CD4-positive, alpha-beta T cell treated with Interleukin-17A for 4 hours (primary cell): ENCODE data around the gene IRAK4.
A peak's percentile ranks its signal among the peaks of the same experiment; 100 is the strongest.
"Not testable (repeated sequence)": the region's sequence is repeated elsewhere in the genome, so short reads cannot be mapped to it uniquely, and the experiment has no call there.

Experiments used
- DNase-seq: peaks from one replicate; pipeline ENCODE4 v3.0.0-alpha.2; 2020; ENCODE audit warnings: mixed read lengths

IRAK4 gene

GRCh38 chr12:43758728-43759563, at the start of gene IRAK4, which contains the start of gene PUS7L:
IRAK4 (plus strand) TSS chr12:43758951; CDS start chr12:43768112, 9,161 bp downstream.
PUS7L (minus strand) TSS chr12:43758790; CDS start chr12:43755245, 3,545 bp downstream.
- DNase-seq = peak; percentile 95

GRCh38 chr12:43711348-43711747, 47.4 kb upstream of the IRAK4 start:
- no peak for DNase-seq

- DNase-seq = no peak
These were observed 36.1 kb upstream of the IRAK4 start for GRCh38 chr12:43722621-43723020.

- no peak for DNase-seq
These were observed 35.6 kb upstream of the IRAK4 start for GRCh38 chr12:43723134-43723533.

- no peak for DNase-seq
These were observed 30.6 kb upstream of the IRAK4 start for GRCh38 chr12:43728117-43728516.

- DNase-seq = no peak
These were observed 30.1 kb upstream of the IRAK4 start for GRCh38 chr12:43728698-43729097.

- no peak for DNase-seq
These were observed 28.5 kb upstream of the IRAK4 start for GRCh38 chr12:43730283-43730682.

GRCh38 chr12:43733687-43734086, 25.1 kb upstream of the IRAK4 start:
- DNase-seq = no peak

GRCh38 chr12:43736927-43737440, 21.8 kb upstream of the IRAK4 start:
- DNase-seq = no peak

GRCh38 chr12:43737646-43738045, 21.1 kb upstream of the IRAK4 start:
- no peak for DNase-seq

- DNase-seq = no peak
These were observed 18.1 kb upstream of the IRAK4 start for GRCh38 chr12:43740511-43741100.

- no peak for DNase-seq
These were observed 16.6 kb upstream of the IRAK4 start for GRCh38 chr12:43742106-43742505.

- DNase-seq = no peak
These were observed 13.9 kb upstream of the IRAK4 start for GRCh38 chr12:43744826-43745225.

- DNase-seq = no peak
These were observed 9.7 kb upstream of the IRAK4 start for GRCh38 chr12:43749016-43749415.

GRCh38 chr12:43750814-43751213, 7.9 kb upstream of the IRAK4 start:
- no peak for DNase-seq

GRCh38 chr12:43751360-43751759, 7.4 kb upstream of the IRAK4 start:
- not testable (repeated sequence) for DNase-seq

GRCh38 chr12:43754015-43754414, 4.7 kb upstream of the IRAK4 start:
- DNase-seq = no peak

- DNase-seq = no peak
These were observed 464 bp upstream of the IRAK4 start for GRCh38 chr12:43758247-43758727.

- no peak for DNase-seq
These were observed 1.6 kb downstream of the IRAK4 start for GRCh38 chr12:43760396-43760795.

- DNase-seq = no peak
These were observed 2.7 kb downstream of the IRAK4 start for GRCh38 chr12:43761500-43761899.

GRCh38 chr12:43762596-43762995, 3.8 kb downstream of the IRAK4 start:
- no peak for DNase-seq

- DNase-seq = no peak
These were observed 5.0 kb downstream of the IRAK4 start for GRCh38 chr12:43763769-43764168.

- DNase-seq = no peak
These were observed 5.8 kb downstream of the IRAK4 start for GRCh38 chr12:43764528-43764927.

- DNase-seq = no peak
These were observed 7.5 kb downstream of the IRAK4 start for GRCh38 chr12:43766291-43766690.
